Measurements from ENCODE around the gene PNPLA3.
"Not testable (repeated sequence)": the region's sequence is repeated elsewhere in the genome, so short reads cannot be mapped to it uniquely, and the experiment has no call there.

PNPLA3 gene

GRCh38 chr22:43904412-43904811, 19.2 kb upstream of the PNPLA3 start:
- H3K4me1 ChIP-seq (ENCODE audit: control insufficient read depth, insufficient read depth, low read length); H3K9me3 ChIP-seq (ENCODE audit: control insufficient read depth in 2 of 2, low read length in 2 of 2); H3K4me3 ChIP-seq (ENCODE audit: low read length in 2 of 2); H3K27ac ChIP-seq (ENCODE audit: low read length); H3K27me3 ChIP-seq (ENCODE audit: control insufficient read depth in 1 of 2, insufficient read depth in 2 of 2, low read length in 2 of 2); H3K36me3 ChIP-seq (ENCODE audit: control insufficient read depth in 2 of 2, insufficient read depth in 2 of 2, low read length in 2 of 2); H3K9ac ChIP-seq (ENCODE audit: low read length in 2 of 2): not testable (repeated sequence)

- Histone ChIP-seq H3K27me3 (ENCODE audit: control insufficient read depth in 1 of 2, insufficient read depth in 2 of 2, low read length in 2 of 2) (peaks cover 4 to 8% of the 10 kb centered on the region in 2 donors), H3K4me1 (ENCODE audit: control insufficient read depth, insufficient read depth, low read length) (no peaks in the 10 kb centered on the region), H3K36me3 (ENCODE audit: control insufficient read depth in 2 of 2, insufficient read depth in 2 of 2, low read length in 2 of 2) (no peaks in the 10 kb centered on the region), H3K9ac (ENCODE audit: low read length in 2 of 2) (no peak overlapping the region), H3K9me3 (ENCODE audit: control insufficient read depth in 2 of 2, low read length in 2 of 2) (no peaks in the 10 kb centered on the region), H3K27ac (ENCODE audit: low read length) (no peak overlapping the region), H3K4me3 (ENCODE audit: low read length in 2 of 2) (no peak overlapping the region)
These were observed 17.9 kb upstream of the PNPLA3 start for GRCh38 chr22:43905681-43906080.

DNA sequence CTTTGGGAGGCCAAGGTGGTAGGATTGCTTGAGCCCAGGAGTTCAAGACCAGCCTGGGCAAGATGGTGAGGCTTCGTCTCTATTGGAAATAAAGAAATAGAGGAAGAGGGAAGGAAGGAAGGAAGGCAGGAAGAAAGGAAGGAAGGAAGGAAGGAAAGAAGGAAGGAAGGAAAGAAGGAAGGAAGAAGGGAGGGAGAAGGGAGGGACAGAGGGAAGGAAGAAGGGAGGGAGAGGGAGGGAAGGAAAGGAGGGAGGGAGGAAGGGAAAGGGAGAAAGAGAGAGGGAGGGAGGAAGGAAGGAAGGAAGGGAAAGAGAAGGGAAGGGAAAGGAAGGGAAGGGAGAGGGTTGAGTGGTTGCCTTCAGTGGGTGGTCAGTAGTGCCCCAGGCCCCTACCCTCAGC, 13.9 kb upstream of the PNPLA3 start:
- Histone ChIP-seq H3K36me3 (ENCODE audit: control insufficient read depth in 2 of 2, insufficient read depth in 2 of 2, low read length in 2 of 2) (no peaks in the 10 kb centered on the region), H3K4me1 (ENCODE audit: control insufficient read depth, insufficient read depth, low read length) (no peaks in the 10 kb centered on the region), H3K27ac (ENCODE audit: low read length) (no peak overlapping the region), H3K4me3 (ENCODE audit: low read length in 2 of 2) (no peak overlapping the region), H3K9me3 (ENCODE audit: control insufficient read depth in 2 of 2, low read length in 2 of 2) (peaks cover 0 to 2% of the 10 kb centered on the region in 2 donors), H3K9ac (ENCODE audit: low read length in 2 of 2) (no peak overlapping the region), H3K27me3 (ENCODE audit: control insufficient read depth in 1 of 2, insufficient read depth in 2 of 2, low read length in 2 of 2) (peaks cover 4 to 6% of the 10 kb centered on the region in 2 donors)

DNA sequence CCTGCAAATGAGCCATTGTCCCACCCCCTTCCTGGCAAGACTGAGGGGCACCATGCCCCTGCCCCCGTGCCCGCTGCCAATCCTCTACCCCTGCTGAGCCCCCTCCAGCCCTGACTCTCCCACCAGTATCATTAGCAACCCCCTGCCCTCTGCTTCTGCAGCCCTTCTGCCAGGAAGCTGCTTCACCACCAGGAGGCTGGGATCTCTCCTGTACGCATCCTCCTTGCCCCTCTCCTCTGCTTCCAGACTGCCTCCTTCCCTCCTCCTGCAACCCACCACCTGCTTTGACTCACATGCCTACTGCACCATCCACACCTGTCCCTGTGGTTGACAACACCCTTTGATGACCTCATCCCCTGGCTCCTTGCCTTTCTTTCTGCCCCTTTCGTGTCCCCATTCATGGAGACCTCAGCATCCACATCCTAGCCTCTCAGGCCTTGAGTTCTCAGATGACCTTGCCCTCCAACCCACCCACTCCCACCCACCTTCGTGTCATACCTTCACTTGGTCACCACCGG, 13.4 kb upstream of the PNPLA3 start:
- Histone ChIP-seq H3K4me3 (ENCODE audit: low read length in 2 of 2) (no peak overlapping the region), H3K9ac (ENCODE audit: low read length in 2 of 2) (no peak overlapping the region), H3K27me3 (ENCODE audit: control insufficient read depth in 1 of 2, insufficient read depth in 2 of 2, low read length in 2 of 2) (peaks cover under 1 to 3% of the 10 kb centered on the region in 2 donors), H3K4me1 (ENCODE audit: control insufficient read depth, insufficient read depth, low read length) (no peaks in the 10 kb centered on the region), H3K36me3 (ENCODE audit: control insufficient read depth in 2 of 2, insufficient read depth in 2 of 2, low read length in 2 of 2) (no peaks in the 10 kb centered on the region), H3K9me3 (ENCODE audit: control insufficient read depth in 2 of 2, low read length in 2 of 2) (peaks cover 0 to 2% of the 10 kb centered on the region in 2 donors), H3K27ac (ENCODE audit: low read length) (no peak overlapping the region)

DNA sequence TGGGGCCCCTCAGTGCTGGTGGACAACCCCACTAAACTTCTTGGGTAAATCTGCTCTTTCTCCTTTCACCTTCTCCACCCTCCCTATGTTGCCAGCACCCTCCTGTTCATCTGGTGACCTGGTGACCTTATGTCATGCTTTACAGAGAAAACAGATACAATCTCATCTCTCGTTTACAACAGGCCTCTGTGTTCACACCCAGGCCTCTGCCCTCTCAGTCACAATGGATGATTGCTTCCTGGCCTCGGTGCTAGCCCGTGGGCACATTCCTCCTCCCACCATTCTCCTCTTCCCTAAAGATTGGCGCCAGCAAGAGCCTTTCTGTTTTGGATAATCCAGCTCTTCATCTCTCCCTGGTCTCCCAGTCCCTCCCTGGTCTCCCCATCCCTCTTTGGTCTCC, 12.3 kb upstream of the PNPLA3 start:
- H3K27me3 ChIP-seq (ENCODE audit: control insufficient read depth in 1 of 2, insufficient read depth in 2 of 2, low read length in 2 of 2): peaks cover 0 to 3% of the 10 kb centered on the region in 2 donors
- H3K4me1 ChIP-seq (ENCODE audit: control insufficient read depth, insufficient read depth, low read length): no peaks in the 10 kb centered on the region
- H3K9me3 ChIP-seq (ENCODE audit: control insufficient read depth in 2 of 2, low read length in 2 of 2): peaks cover 2 to 3% of the 10 kb centered on the region in 2 donors
- H3K36me3 ChIP-seq (ENCODE audit: control insufficient read depth in 2 of 2, insufficient read depth in 2 of 2, low read length in 2 of 2): no peaks in the 10 kb centered on the region
- H3K9ac ChIP-seq (ENCODE audit: low read length in 2 of 2): no peak overlapping the region
- H3K27ac ChIP-seq (ENCODE audit: low read length): no peak overlapping the region
- no peak overlapping the region for H3K4me3 ChIP-seq (ENCODE audit: low read length in 2 of 2)

- Histone ChIP-seq H3K4me3 (ENCODE audit: low read length in 2 of 2) (no peak overlapping the region), H3K27ac (ENCODE audit: low read length) (no peak overlapping the region), H3K4me1 (ENCODE audit: control insufficient read depth, insufficient read depth, low read length) (no peaks in the 10 kb centered on the region), H3K9ac (ENCODE audit: low read length in 2 of 2) (no peak overlapping the region), H3K27me3 (ENCODE audit: control insufficient read depth in 1 of 2, insufficient read depth in 2 of 2, low read length in 2 of 2) (peaks cover 10 to 16% of the 10 kb centered on the region in 2 donors), H3K9me3 (ENCODE audit: control insufficient read depth in 2 of 2, low read length in 2 of 2) (peaks cover 0 to 3% of the 10 kb centered on the region in 2 donors), H3K36me3 (ENCODE audit: control insufficient read depth in 2 of 2, insufficient read depth in 2 of 2, low read length in 2 of 2) (no peaks in the 10 kb centered on the region)
These were observed 6.1 kb upstream of the PNPLA3 start for GRCh38 chr22:43917521-43917920.

DNA sequence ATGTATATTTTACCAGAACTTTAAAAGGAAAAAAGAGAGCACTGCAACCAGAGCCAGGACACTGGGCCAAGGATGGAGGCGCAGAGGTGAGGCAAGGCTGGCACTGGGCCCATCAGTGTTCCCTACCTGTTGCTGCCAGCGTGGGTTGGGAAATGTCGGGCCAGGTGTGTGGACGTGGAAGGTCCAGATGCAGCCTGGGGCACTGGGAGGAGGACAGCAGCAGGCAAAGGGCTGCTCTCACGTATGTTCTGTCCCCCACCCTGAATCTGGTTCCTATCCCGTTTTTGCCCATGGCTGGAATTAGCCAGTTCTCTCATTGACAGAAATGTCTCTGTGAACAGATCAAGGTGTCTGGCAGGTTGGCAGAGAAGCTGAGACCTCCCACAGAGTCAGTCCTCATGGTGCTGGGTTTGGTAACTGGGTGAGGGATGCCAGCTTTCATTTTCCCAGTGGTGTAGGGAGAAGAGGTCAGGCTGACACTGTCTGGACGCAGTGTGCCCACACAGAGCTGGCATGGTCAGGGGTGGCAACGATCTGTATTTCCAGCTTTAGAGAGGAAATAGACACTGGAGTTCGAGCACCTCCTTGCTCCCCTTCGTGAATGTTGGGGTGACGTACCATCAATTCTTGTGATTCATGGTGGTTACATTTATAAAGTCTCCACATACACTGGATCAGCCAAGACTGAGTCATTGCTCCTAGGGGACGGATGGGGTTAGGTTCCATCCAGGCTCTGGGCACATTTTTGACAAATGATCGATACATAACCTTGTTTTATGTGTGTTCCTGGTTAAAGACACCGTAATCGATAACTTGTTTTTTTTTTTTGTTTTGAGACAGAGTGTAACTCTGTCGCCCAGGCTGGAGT, 4.3 kb upstream of the PNPLA3 start:
- Histone ChIP-seq H3K27me3 (ENCODE audit: control insufficient read depth in 1 of 2, insufficient read depth in 2 of 2, low read length in 2 of 2) (peaks cover 14 to 17% of the 10 kb centered on the region in 2 donors), H3K4me3 (ENCODE audit: low read length in 2 of 2) (no peak overlapping the region), H3K9me3 (ENCODE audit: control insufficient read depth in 2 of 2, low read length in 2 of 2) (peaks cover 0 to 3% of the 10 kb centered on the region in 2 donors), H3K36me3 (ENCODE audit: control insufficient read depth in 2 of 2, insufficient read depth in 2 of 2, low read length in 2 of 2) (no peaks in the 10 kb centered on the region), H3K9ac (ENCODE audit: low read length in 2 of 2) (no peak overlapping the region), H3K4me1 (ENCODE audit: control insufficient read depth, insufficient read depth, low read length) (peaks cover 4% of the 10 kb centered on the region), H3K27ac (ENCODE audit: low read length) (no peak overlapping the region)

DNA sequence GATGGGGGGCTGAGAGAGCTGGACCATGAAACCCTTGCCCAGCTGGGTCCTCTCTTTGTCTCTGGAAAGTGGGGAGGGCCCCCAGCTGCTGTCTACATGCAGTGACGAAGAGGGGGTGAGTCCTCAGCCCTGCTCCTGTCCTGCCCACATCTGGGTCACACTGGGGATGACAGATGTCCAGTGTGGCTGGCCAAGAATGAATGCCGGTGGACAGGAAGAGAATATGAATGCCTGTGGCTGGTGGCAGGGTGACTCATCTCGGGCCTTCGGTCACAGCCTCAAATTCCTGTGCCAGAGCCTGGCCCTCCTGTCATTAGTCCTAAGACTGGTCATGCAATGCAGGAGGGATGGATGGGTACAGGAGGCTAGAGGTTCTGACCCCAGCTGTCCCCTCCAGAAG, 2.2 kb upstream of the PNPLA3 start:
- Histone ChIP-seq H3K27ac (ENCODE audit: low read length) (no peak overlapping the region), H3K27me3 (ENCODE audit: control insufficient read depth in 1 of 2, insufficient read depth in 2 of 2, low read length in 2 of 2) (peaks cover 22 to 25% of the 10 kb centered on the region in 2 donors), H3K4me3 (ENCODE audit: low read length in 2 of 2) (no peak overlapping the region), H3K4me1 (ENCODE audit: control insufficient read depth, insufficient read depth, low read length) (peaks cover 4% of the 10 kb centered on the region), H3K9me3 (ENCODE audit: control insufficient read depth in 2 of 2, low read length in 2 of 2) (no peaks in the 10 kb centered on the region), H3K36me3 (ENCODE audit: control insufficient read depth in 2 of 2, insufficient read depth in 2 of 2, low read length in 2 of 2) (no peaks in the 10 kb centered on the region), H3K9ac (ENCODE audit: low read length in 2 of 2) (no peak overlapping the region)

DNA sequence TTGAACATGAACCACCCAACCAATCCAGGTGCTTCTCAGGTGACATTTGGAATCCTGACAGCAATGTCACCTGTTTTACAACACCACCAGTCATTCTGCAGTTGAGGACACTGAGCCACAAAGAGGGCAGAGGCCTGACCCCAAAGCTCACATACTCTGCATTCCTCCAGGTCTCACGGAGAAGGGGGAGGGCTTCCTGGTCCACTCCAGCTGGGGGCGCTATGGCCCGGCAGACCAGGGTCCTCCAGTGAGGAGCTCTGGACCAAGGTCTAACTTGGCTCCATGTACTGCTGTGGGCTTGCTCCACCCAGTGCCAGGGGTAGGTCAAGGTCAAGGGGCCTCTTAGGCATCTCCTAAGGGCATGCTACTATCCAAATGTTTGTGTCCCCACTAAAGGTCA, 1.5 kb upstream of the PNPLA3 start:
- H3K36me3 ChIP-seq (ENCODE audit: control insufficient read depth in 2 of 2, insufficient read depth in 2 of 2, low read length in 2 of 2): no peaks in the 10 kb centered on the region
- no peak overlapping the region for H3K27ac ChIP-seq (ENCODE audit: low read length)
- no peak overlapping the region for H3K9ac ChIP-seq (ENCODE audit: low read length in 2 of 2)
- H3K9me3 ChIP-seq (ENCODE audit: control insufficient read depth in 2 of 2, low read length in 2 of 2): no peaks in the 10 kb centered on the region
- H3K4me1 ChIP-seq (ENCODE audit: control insufficient read depth, insufficient read depth, low read length): peaks cover 4% of the 10 kb centered on the region
- peaks cover 22 to 25% of the 10 kb centered on the region in 2 donors for H3K27me3 ChIP-seq (ENCODE audit: control insufficient read depth in 1 of 2, insufficient read depth in 2 of 2, low read length in 2 of 2)
- no peak overlapping the region for H3K4me3 ChIP-seq (ENCODE audit: low read length in 2 of 2)

DNA sequence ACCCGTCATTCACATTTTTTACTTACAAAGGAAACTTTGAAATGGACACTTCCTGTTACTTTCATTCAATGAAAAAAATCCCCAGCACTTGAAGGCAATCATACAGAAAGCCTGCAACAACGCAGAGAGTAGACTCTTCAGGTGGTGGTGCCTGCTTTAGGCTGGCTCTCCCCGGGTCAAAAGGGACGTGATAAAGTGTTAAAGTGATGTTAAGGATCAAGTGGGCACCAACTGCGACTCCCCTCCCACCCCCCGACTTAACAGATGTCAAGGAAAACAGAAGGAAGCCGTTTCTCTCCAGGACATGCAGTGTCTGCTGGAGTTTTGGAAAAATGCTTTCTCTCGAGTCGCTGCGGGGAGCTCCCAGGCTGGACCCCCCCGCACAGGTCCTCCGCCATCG, 414 bp upstream of the PNPLA3 start:
- no peaks in the 10 kb centered on the region for H3K9me3 ChIP-seq (ENCODE audit: control insufficient read depth in 2 of 2, low read length in 2 of 2)
- peaks cover 17 to 24% of the 10 kb centered on the region in 2 donors for H3K27me3 ChIP-seq (ENCODE audit: control insufficient read depth in 1 of 2, insufficient read depth in 2 of 2, low read length in 2 of 2)
- H3K36me3 ChIP-seq (ENCODE audit: control insufficient read depth in 2 of 2, insufficient read depth in 2 of 2, low read length in 2 of 2): no peaks in the 10 kb centered on the region
- peak overlapping the region in 1 of 2 donors; percentile 32 for H3K9ac ChIP-seq (ENCODE audit: low read length in 2 of 2)
- peaks cover 4% of the 10 kb centered on the region for H3K4me1 ChIP-seq (ENCODE audit: control insufficient read depth, insufficient read depth, low read length)
- no peak overlapping the region for H3K27ac ChIP-seq (ENCODE audit: low read length)
- H3K4me3 ChIP-seq (ENCODE audit: low read length in 2 of 2): peak overlapping the region; percentile 54 to 66

GRCh38 chr22:43924877-43925276, 1.3 kb downstream of the PNPLA3 start:
- no peak overlapping the region for H3K27ac ChIP-seq (ENCODE audit: low read length)
- no peak overlapping the region for H3K4me3 ChIP-seq (ENCODE audit: low read length in 2 of 2)
- no peaks in the 10 kb centered on the region for H3K9me3 ChIP-seq (ENCODE audit: control insufficient read depth in 2 of 2, low read length in 2 of 2)
- H3K9ac ChIP-seq (ENCODE audit: low read length in 2 of 2): no peak overlapping the region
- H3K27me3 ChIP-seq (ENCODE audit: control insufficient read depth in 1 of 2, insufficient read depth in 2 of 2, low read length in 2 of 2): peaks cover 12 to 17% of the 10 kb centered on the region in 2 donors
- H3K36me3 ChIP-seq (ENCODE audit: control insufficient read depth in 2 of 2, insufficient read depth in 2 of 2, low read length in 2 of 2): no peaks in the 10 kb centered on the region
- peaks cover 4% of the 10 kb centered on the region for H3K4me1 ChIP-seq (ENCODE audit: control insufficient read depth, insufficient read depth, low read length)

Measured in stomach smooth muscle (tissue), 2 donors.